ENCODE data around the gene SAT2. TPM values are rescaled to one million over a fixed set of nuclear protein-coding genes. Genes with fewer than 3 reads are reported as not detected.

The SAT2 gene
- total RNA-seq, 1 experiment from 2014 or later = 52.0 TPM

DNA sequence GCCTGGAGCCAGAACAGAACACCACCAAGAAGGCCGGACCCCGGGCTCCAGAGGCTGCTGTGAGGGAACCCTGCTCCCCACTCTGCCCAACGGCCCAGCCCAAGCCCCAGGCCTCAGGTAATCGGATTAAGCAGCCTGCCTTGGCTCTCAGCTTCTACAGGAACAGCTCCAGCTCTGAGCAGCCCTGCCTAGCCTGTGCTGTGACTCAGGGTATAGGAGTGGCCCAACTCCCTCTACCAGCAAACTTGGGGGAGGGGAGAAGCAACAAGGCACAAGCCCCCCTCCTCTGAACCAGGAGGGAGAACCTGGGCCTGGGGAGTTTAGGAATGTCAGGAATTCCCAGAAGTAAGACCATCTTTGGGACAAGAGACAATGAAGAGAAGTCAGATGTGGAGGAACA, 36.9 kb downstream of the SAT2 start:
- 0 out of 2 replicates have a peak, but pooled peaks cover 6% of the 10 kb centered on the region for H3K36me3 ChIP-seq (ENCODE audit: low read depth)
- CTCF ChIA-PET = interaction anchor here (0.6 to 0.9 kb wide), 2 partner anchors 16 to 97 kb away, joined by 3 to 13 read pairs; no protein-coding TSS in a partner anchor
- TSS peak; percentile 16 for BruUV-seq (replicated peaks)

DNA sequence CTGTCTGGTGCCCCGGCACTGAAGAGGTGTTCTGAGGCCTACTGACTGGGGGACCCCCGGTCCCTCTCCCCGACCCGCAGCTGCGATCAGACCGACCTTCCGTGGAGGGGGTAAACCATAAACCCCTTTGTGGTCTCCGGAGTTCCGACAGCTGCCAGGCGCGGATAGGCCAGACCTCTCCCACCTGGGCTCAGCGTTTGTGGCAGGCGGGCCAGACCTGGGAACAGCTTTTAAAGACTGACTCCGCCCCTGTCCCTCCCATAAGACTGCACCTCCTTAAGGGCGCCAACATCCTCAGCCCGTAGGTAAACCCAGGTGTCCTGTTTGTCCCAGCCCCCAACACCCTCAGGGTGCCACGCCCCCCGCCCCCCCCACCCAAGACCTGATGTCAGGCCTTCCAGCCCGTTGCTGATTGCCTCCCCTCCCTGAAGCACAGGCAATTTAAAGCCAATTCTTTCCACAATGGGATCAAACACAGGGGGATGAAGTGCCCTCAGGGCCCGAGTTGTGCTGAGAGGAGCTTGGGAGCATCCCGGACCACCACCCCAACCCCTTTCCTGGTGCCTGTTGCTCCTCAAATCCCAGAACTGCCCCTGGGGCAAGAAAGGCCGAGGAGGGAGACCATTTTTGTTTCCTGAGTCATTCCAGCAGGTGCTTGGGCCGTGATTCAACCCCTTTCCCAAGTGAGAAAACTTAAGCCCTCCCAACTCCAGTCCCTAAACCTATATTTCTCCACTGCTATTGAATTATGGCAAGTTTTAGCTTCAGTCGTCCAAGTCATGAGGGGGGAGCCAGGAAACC, 37.5 kb downstream of the SAT2 start, which contains the start of gene SOX15:
SOX15 (minus strand) TSS at position 204 of the 801 bp plus-strand sequence. CDS start 418 bp downstream, outside the sequence.
- Histone ChIP-seq H3K9me3 (ENCODE audit: insufficient read depth, low read depth) (no peaks in the 10 kb centered on the region), H3K27ac (peak within 1 kb of the TSS; percentile 97), H3K36me3 (ENCODE audit: low read depth) (no peaks in the 10 kb centered on the region), H3K79me2 (ENCODE audit: low read depth) (peaks cover 40% of the 10 kb centered on the region), H3K9me2 (ENCODE audit: insufficient read depth) (no peaks in the 10 kb centered on the region), H3K4me1 (replicated peaks; ENCODE audit: insufficient read depth) (peaks cover 39% of the 10 kb centered on the region), H3K4me3 (peak within 1 kb of the TSS; percentile 83), H2AFZ (peak within 1 kb of the TSS; percentile 60; the same call in 1 of the 2 replicates), H3K27me3 (ENCODE audit: insufficient read depth, low read depth) (no peaks in the 10 kb centered on the region), H4K20me1 (ENCODE audit: insufficient read depth) (no peaks in the 10 kb centered on the region; the same call in 1 of the 2 replicates), H3F3A (ENCODE audit: insufficient read depth, low read depth) (peaks cover 55% of the 10 kb centered on the region), H3K4me2 (peak within 1 kb of the TSS; percentile 91)
- TF ChIP-seq EZH2 (IDR thresholded peaks at IDR 0.05; ENCODE audit: low read depth) = no peak
- TF ChIP-seq CTCF (conservative IDR thresholded peaks at IDR 0.05) = no peak
- CTCF ChIA-PET = interaction anchor here (0.6 to 1.4 kb wide), 14 partner anchors 11 to 450 kb away, joined by 3 to 13 read pairs (median 4); partner anchors contain the start of genes CD68, TMEM256, TP53 and WRAP53
- intact Hi-C loops (cut with micrococcal nuclease; ENCODE audit: unreplicated experiment) = loop anchor here (1.0 to 10.0 kb wide), 9 partner anchors 25 to 545 kb away; partner anchors contain the start of genes CHD3, CYB5D1, KCTD11 and NAA38
- DNase-seq = peak; percentile 83 to 88
- POLR2A ChIA-PET (ENCODE audit: unreplicated experiment) = interaction anchor here (0.5 to 1.4 kb wide), 9 partner anchors 11 to 793 kb away, joined by 3 to 18 read pairs (median 5); partner anchors contain the start of genes CD68, CHRNB1, FXR2 and SAT2
- BruUV-seq (replicated peaks) = no TSS peak

More for the DNA sequence above, 36.9 kb downstream of the SAT2 start:
- DNase-seq = peak; percentile 64 to 68
- H3K9me2 ChIP-seq (ENCODE audit: insufficient read depth) = no peaks in the 10 kb centered on the region
- H3K4me1 ChIP-seq (replicated peaks; ENCODE audit: insufficient read depth) = peaks cover 39% of the 10 kb centered on the region
- no peaks in the 10 kb centered on the region for H3K9me3 ChIP-seq (ENCODE audit: insufficient read depth, low read depth)
- H3K27ac ChIP-seq = peak overlapping the region; percentile 97
- H3K4me2 ChIP-seq = peak overlapping the region; percentile 91
- H3K4me3 ChIP-seq = peak overlapping the region; percentile 21; the same call in 1 of the 2 replicates
- no peaks in the 10 kb centered on the region; the same call in 1 of the 2 replicates for H4K20me1 ChIP-seq (ENCODE audit: insufficient read depth)
- POLR2A ChIA-PET (ENCODE audit: unreplicated experiment) = interaction anchor here (0.6 to 1.4 kb wide), 4 partner anchors 24 to 567 kb away, joined by 3 to 18 read pairs (median 5); partner anchors contain the start of genes FXR2, SAT2 and TP53
- peaks cover 34% of the 10 kb centered on the region for H3K79me2 ChIP-seq (ENCODE audit: low read depth)
- no peaks in the 10 kb centered on the region for H3K27me3 ChIP-seq (ENCODE audit: insufficient read depth, low read depth)
- TF ChIP-seq CTCF (conservative IDR thresholded peaks at IDR 0.05) = no peak
- no peak for TF ChIP-seq EZH2 (IDR thresholded peaks at IDR 0.05; ENCODE audit: low read depth)
- intact Hi-C loops (cut with micrococcal nuclease; ENCODE audit: unreplicated experiment) = loop anchor here (1.0 to 2.0 kb wide), 2 partner anchors 25 to 310 kb away; partner anchors contain the start of gene SLC2A4
- H3F3A ChIP-seq (ENCODE audit: insufficient read depth, low read depth) = peaks cover 55% of the 10 kb centered on the region
- no peak overlapping the region for H2AFZ ChIP-seq

All from PC-9 (cell line).